Activated naive CD8-positive, alpha-beta T cell (primary cell): Measurements from ENCODE around the gene TMEM132C.

Experiments
- H3K27ac Mint-ChIP-seq: one replicate; pipeline ENCODE4 v1.8.0; 2021; ENCODE audit warnings: mixed read lengths
- H3K27me3 Mint-ChIP-seq: one replicate; pipeline ENCODE4 v1.8.0; 2021; ENCODE audit warnings: mixed read lengths
- H3K36me3 Mint-ChIP-seq: one replicate; pipeline ENCODE4 v1.8.0; 2021; ENCODE audit warnings: mixed read lengths
- H3K4me1 Mint-ChIP-seq: one replicate; pipeline ENCODE4 v1.8.0; 2021; ENCODE audit warnings: low read depth, mixed read lengths
- H3K4me3 Mint-ChIP-seq: one replicate; pipeline ENCODE4 v1.8.0; 2021; ENCODE audit warnings: mild to moderate bottlenecking, mixed read lengths
- H3K9me3 Mint-ChIP-seq: one replicate; pipeline ENCODE4 v1.8.0; 2021; ENCODE audit warnings: low read depth, mixed read lengths

TMEM132C gene

DNA sequence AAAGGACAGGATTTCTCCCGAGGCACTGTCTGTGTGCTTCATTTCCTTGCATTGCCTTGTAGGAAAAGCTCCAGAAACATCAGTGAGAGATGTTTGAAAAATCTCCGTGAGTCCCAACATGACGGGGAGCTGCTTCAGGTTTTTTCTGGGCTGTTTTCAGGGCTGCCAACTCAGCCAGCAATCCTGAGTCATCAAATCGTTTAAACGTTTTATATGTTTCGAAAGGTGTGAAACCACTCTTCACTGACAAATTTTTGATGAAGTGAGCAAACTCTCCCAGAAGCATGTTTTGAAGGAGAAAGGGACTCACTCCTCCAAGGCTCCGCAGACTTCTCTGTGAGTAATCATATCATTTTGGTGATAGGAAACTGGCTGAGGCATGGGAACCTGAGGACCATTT is 240.5 kb downstream of the TMEM132C start:
- no peak overlapping the region for H3K27ac Mint-ChIP-seq
- H3K27me3 Mint-ChIP-seq = no peaks in the 10 kb centered on the region
- H3K4me1 Mint-ChIP-seq = no peaks in the 10 kb centered on the region
- H3K9me3 Mint-ChIP-seq = peaks cover 3% of the 10 kb centered on the region
- no peaks in the 10 kb centered on the region for H3K36me3 Mint-ChIP-seq
- no peak overlapping the region for H3K4me3 Mint-ChIP-seq

DNA sequence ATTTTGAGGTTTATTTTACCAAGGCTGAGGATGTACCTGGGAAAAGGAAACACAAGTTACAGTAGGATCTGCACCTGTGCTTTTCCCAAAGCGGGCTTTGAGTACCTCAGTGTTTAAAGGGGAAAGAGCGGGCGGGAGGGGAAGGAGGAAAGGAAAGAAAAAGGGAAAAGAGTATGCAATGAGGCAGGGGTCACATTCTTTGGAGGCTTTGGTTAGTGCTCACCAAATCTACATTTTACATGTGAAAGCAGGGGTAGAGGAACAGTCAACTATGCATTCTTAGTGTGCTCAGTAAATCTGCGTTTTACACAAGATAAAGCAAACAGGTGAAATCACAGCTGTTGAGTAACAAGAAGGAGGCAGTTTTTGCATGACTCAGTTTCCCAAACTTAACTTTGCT is 242.2 kb downstream of the TMEM132C start:
- Mint-ChIP-seq H3K9me3 (no peaks in the 10 kb centered on the region), H3K4me3 (no peak overlapping the region), H3K27me3 (no peaks in the 10 kb centered on the region), H3K4me1 (no peaks in the 10 kb centered on the region), H3K36me3 (no peaks in the 10 kb centered on the region), H3K27ac (no peak overlapping the region)

DNA sequence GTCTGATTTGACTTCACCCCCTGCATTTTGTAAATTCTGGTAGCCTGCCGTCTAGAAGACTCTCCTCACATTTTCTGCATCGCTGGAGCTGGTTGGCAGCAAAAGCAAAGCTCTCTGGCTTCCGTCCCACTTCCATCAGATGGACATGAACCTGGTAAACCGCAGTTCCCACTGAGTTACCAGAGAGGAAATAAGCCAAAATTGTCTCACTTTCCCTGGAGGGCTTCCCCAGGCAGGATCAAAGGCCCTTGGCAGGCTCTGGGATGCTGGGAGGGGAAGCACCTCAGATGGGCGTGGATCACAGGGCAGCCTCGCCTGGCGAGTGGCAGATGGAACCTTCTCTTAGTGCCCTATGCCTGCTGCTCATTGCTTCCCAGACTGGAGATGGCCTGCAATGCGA is 243.5 kb downstream of the TMEM132C start:
- Mint-ChIP-seq H3K27ac (no peak overlapping the region), H3K27me3 (no peaks in the 10 kb centered on the region), H3K4me3 (no peak overlapping the region), H3K36me3 (no peaks in the 10 kb centered on the region), H3K4me1 (no peaks in the 10 kb centered on the region), H3K9me3 (no peaks in the 10 kb centered on the region)

DNA sequence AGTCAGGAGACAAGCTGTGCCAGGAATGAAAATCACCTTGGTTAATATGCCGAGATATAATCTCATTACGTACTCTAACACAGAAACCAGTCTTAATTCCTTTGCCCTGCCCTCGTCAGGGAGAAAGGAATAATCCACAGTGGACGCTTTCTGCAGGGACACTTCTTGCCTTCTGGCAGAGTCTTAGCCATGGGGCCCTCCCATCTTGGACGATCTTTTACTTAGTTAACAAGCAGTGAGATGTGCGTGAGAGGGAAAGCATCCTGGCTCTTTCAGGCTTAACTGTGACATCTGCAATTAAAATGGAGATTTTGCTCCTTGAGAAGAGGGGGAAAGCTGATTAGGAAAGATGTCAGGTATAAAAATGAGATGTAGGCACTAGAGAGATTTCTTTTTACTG is 246.4 kb downstream of the TMEM132C start:
- Mint-ChIP-seq H3K4me1 (no peaks in the 10 kb centered on the region), H3K27ac (no peak overlapping the region), H3K9me3 (no peaks in the 10 kb centered on the region), H3K4me3 (no peak overlapping the region), H3K36me3 (no peaks in the 10 kb centered on the region), H3K27me3 (no peaks in the 10 kb centered on the region)

GRCh38 chr12:128513831-128514230 is 246.9 kb downstream of the TMEM132C start:
- no peaks in the 10 kb centered on the region for H3K27me3 Mint-ChIP-seq
- H3K27ac Mint-ChIP-seq = no peak overlapping the region
- no peak overlapping the region for H3K4me3 Mint-ChIP-seq
- no peaks in the 10 kb centered on the region for H3K4me1 Mint-ChIP-seq
- H3K36me3 Mint-ChIP-seq = no peaks in the 10 kb centered on the region
- H3K9me3 Mint-ChIP-seq = no peaks in the 10 kb centered on the region

DNA sequence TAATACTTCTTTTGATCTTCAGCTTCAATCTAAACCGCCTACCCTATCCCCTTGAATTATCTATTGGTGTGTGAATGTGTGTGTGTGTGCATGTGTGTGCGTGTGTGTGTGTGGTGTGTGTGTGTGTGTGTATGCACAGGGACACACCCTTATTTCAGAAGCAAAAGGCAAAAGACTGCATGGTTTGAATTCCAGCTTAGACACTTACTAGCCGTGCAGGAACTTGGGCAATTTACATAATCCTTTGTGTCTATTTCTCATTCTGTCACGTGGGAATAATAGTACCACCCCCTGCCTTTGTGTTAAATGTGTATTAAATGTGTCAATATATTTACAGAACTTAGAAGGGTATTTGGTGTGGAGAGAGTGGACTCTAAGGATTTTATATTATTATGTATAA is 251.7 kb downstream of the TMEM132C start:
- Mint-ChIP-seq H3K4me3 (no peak overlapping the region), H3K36me3 (no peaks in the 10 kb centered on the region), H3K9me3 (no peaks in the 10 kb centered on the region)

GRCh38 chr12:128519426-128519825 is 252.5 kb downstream of the TMEM132C start:
- H3K4me3 Mint-ChIP-seq = no peak overlapping the region
- H3K27ac Mint-ChIP-seq = no peak overlapping the region
- H3K4me1 Mint-ChIP-seq = no peaks in the 10 kb centered on the region
- H3K9me3 Mint-ChIP-seq = no peaks in the 10 kb centered on the region
- H3K27me3 Mint-ChIP-seq = peaks cover 2% of the 10 kb centered on the region
- no peaks in the 10 kb centered on the region for H3K36me3 Mint-ChIP-seq

More for the DNA sequence above, 251.7 kb downstream of the TMEM132C start:
- no peak overlapping the region for H3K27ac Mint-ChIP-seq
- H3K4me1 Mint-ChIP-seq = no peaks in the 10 kb centered on the region
- peaks cover 2% of the 10 kb centered on the region for H3K27me3 Mint-ChIP-seq

GRCh38 chr12:128521981-128522380 is 255.0 kb downstream of the TMEM132C start:
- Mint-ChIP-seq H3K27me3 (peaks cover 2% of the 10 kb centered on the region), H3K9me3 (no peaks in the 10 kb centered on the region), H3K27ac (no peak overlapping the region), H3K4me3 (no peak overlapping the region), H3K36me3 (no peaks in the 10 kb centered on the region), H3K4me1 (no peaks in the 10 kb centered on the region)

DNA sequence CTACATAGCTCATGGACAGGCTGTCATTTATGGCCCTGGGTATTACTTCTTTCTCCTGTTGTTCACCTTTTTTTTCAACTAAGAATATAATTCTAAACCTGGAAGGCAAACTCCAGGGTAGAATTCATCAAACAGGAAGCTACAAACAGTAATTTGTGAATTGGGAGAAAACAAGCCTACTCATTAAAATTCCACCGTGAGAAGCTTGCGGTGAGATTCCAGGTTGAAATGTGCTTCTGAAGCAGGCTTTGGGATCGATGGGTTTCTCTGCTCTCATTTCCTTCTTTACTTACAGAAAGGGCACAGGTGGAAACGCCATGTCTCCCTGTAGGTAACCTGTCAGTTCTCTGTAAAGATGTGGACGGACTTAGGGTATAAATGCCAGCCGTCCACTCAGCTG is 257.5 kb downstream of the TMEM132C start:
- no peak overlapping the region for H3K27ac Mint-ChIP-seq
- H3K27me3 Mint-ChIP-seq = peaks cover 2% of the 10 kb centered on the region
- H3K4me1 Mint-ChIP-seq = no peaks in the 10 kb centered on the region
- no peaks in the 10 kb centered on the region for H3K36me3 Mint-ChIP-seq
- H3K9me3 Mint-ChIP-seq = no peaks in the 10 kb centered on the region
- H3K4me3 Mint-ChIP-seq = no peak overlapping the region

DNA sequence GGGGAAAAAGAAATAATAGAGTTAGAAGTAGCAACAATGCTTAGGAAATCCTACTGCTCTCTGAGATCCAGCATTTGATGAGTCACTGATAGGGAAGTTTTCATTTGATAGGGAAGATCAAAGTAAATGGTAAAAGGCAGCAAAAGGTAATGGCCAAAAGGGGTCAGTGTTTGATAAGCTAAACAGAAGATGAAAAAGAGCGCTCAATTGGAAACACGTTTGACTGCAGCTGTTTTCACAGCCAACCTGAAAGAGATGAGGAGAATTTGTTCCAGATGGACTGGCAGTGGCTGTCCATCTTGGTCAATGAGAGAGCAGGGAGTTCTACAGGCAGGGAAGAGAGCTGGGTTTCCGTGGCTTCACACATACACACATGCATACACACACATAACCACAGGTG is 264.2 kb downstream of the TMEM132C start:
- H3K4me3 Mint-ChIP-seq = no peak overlapping the region
- no peaks in the 10 kb centered on the region for H3K9me3 Mint-ChIP-seq
- no peaks in the 10 kb centered on the region for H3K36me3 Mint-ChIP-seq
- no peaks in the 10 kb centered on the region for H3K4me1 Mint-ChIP-seq
- H3K27me3 Mint-ChIP-seq = peaks cover 3% of the 10 kb centered on the region
- no peak overlapping the region for H3K27ac Mint-ChIP-seq

DNA sequence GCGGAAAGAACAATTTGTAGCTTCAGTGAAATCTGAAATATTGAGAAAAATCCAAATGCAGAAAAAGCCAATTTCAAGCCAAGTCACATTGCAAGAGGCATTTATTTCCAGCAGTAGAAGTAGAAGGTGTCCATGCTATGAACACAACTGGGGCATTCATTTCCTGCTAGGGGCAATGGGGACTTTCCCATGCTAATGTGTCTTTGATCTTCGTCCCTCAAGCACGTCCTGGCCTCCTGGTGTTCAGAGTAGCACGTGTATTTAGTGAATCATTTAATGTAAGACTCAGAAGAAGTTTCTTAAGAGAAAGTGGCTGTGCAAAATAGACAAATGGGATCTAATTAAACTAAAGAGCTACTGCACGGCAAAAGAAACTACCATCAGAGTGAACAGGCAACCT is 267.9 kb downstream of the TMEM132C start:
- H3K36me3 Mint-ChIP-seq = no peaks in the 10 kb centered on the region
- H3K4me1 Mint-ChIP-seq = no peaks in the 10 kb centered on the region
- H3K9me3 Mint-ChIP-seq = peaks cover 10% of the 10 kb centered on the region
- no peak overlapping the region for H3K27ac Mint-ChIP-seq
- peaks cover 3% of the 10 kb centered on the region for H3K27me3 Mint-ChIP-seq
- no peak overlapping the region for H3K4me3 Mint-ChIP-seq

DNA sequence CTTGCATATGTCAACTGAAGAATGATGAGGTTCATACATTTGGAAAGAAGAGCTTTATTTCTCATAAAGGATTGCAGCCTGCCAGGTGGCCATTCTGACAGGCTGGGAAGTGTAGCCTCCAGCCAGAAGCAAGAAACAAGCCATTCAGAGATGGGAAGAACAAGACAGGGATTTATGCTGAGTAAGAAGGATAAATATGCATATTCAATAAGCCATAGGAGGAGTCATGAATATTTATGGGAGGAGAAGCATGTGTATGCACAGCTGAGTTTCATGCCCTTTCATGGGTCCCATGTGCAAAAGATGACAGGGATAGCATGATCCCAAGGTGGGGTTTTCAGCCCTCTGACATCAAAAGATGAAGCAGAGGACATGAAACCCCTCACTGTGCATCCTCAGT is 269.8 kb downstream of the TMEM132C start:
- Mint-ChIP-seq H3K27ac (no peak overlapping the region), H3K36me3 (no peaks in the 10 kb centered on the region), H3K4me1 (no peaks in the 10 kb centered on the region), H3K27me3 (peaks cover 1% of the 10 kb centered on the region), H3K4me3 (no peak overlapping the region), H3K9me3 (peaks cover 12% of the 10 kb centered on the region)

DNA sequence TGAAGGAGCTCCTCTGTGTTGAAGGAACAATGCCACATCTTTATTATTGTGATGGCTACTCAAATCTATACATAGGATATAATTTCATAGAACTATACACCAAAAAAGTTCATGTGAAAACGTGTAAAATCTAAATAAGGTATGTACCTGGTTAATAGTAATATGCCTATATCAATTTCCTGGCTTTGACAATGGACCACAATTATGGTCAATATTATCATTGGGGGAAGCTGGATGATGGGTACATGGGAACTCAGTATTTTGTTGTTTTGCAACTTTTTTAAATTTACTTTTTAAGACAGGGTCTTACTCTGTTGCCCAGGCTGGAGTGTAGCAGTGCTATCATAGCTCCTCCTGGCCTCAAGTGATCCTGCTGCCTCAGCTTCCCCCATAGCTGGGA is 270.7 kb downstream of the TMEM132C start:
- Mint-ChIP-seq H3K27ac (no peak overlapping the region), H3K4me1 (no peaks in the 10 kb centered on the region), H3K4me3 (no peak overlapping the region), H3K36me3 (no peaks in the 10 kb centered on the region), H3K27me3 (peaks cover 1% of the 10 kb centered on the region), H3K9me3 (peaks cover 12% of the 10 kb centered on the region)

- Mint-ChIP-seq H3K9me3 (peaks cover 15% of the 10 kb centered on the region), H3K4me1 (no peaks in the 10 kb centered on the region), H3K27me3 (peaks cover 1% of the 10 kb centered on the region), H3K4me3 (no peak overlapping the region), H3K27ac (no peak overlapping the region), H3K36me3 (no peaks in the 10 kb centered on the region)
Measured at GRCh38 chr12:128542844-128543243, 275.9 kb downstream of the TMEM132C start.

GRCh38 chr12:128543460-128543859 is 276.5 kb downstream of the TMEM132C start:
- no peaks in the 10 kb centered on the region for H3K4me1 Mint-ChIP-seq

GRCh38 chr12:128543971-128544370 is 277.0 kb downstream of the TMEM132C start:
- no peaks in the 10 kb centered on the region for H3K4me1 Mint-ChIP-seq
- no peak overlapping the region for H3K4me3 Mint-ChIP-seq
- no peak overlapping the region for H3K27ac Mint-ChIP-seq
- peaks cover 4% of the 10 kb centered on the region for H3K27me3 Mint-ChIP-seq
- H3K9me3 Mint-ChIP-seq = peaks cover 10% of the 10 kb centered on the region
- H3K36me3 Mint-ChIP-seq = no peaks in the 10 kb centered on the region

More at GRCh38 chr12:128543460-128543859, 276.5 kb downstream of the TMEM132C start:
- Mint-ChIP-seq H3K36me3 (no peaks in the 10 kb centered on the region), H3K27ac (no peak overlapping the region), H3K4me3 (no peak overlapping the region), H3K9me3 (peaks cover 15% of the 10 kb centered on the region), H3K27me3 (peaks cover 4% of the 10 kb centered on the region)
